ENCODE results near the gene CNIH3. TPM values are rescaled to one million over a fixed set of nuclear protein-coding genes. Genes with fewer than 3 reads are reported as not detected.

The CNIH3 gene
- total RNA-seq, 2 experiments from 2014 or later = 1.5 to 2.5 TPM

Other genes starting within 250 kb of the CNIH3 start
- 10 to 100 TPM; 63.8 to 66.2 TPM for gene WDR26, start 181.5 kb upstream of the CNIH3 start, total RNA-seq